ENCODE measurements around the gene SRSF12. TPM values are rescaled to one million over a fixed set of nuclear protein-coding genes. Genes with fewer than 3 reads are reported as not detected.

Gene SRSF12
- total RNA-seq: under 0.01 and 0.09 TPM in 2 replicates

DNA sequence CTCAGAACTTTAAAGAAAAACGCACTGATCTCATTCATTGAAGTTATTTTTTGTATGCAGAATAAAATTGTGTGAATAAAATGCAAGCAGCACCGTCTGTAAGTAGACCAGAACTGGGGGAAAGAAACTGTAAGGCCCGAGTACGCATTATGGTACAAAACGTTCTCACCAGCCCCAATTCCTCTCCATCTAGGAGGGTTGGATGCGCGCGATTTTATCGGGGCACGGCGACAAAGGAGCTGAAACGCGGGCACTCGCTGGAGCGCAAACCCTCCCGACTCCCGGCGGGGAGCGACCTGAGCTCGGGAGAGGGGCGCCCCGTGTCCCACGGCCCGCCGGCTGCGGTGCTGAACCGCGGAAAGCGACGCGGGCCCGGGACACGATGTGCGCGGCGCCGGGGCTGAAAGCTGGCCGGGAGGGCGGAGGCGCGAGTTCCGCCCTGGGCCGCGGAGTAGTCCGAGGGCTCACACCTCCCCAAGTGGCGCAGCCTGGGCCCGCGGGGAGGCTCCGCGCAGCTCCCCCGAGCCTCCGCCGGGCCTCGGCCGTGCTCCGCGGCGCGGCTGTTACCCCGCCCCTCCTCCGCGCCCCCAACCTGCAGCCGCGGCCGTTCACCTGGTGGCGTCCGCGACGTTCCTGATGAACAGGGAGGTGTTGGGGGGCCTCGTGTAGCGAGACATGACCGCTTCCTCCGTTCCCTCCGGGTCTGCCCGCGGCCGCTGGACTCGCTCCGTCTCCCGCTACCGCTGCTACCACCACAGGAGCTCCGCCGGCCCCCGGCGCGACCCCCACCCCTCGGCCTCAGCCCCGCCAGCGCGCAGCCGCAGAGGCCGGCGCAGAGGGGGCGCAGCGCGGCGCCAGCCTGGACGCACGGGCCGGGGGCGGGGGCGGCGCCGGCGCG is at the start of gene SRSF12:
SRSF12 (minus strand) TSS at position 861 of the 898 bp plus-strand sequence; CDS start at position 677, 184 bp downstream.
- peak; percentile 39 for DNase-seq

DNA sequence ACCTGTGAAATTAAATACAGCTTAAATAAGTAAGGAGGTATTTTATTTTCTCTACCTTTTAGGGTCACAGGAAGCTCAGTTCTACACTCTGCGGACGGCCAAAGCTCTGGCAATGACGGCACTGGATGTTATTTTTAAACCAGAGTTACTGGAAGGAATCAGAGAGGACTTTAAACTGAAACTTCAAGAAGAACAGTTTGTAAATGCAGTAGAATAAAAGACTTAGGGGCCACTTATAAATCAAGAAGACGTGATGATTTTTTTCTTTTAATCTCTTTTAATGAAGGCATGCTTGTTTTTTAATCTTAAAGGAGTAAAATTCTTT is 44.1 kb upstream of the SRSF12 start:
- DNase-seq: no peak

- no peak for DNase-seq
Observed at GRCh38 chr6:89161326-89162046, 43.6 kb upstream of the SRSF12 start.

DNA sequence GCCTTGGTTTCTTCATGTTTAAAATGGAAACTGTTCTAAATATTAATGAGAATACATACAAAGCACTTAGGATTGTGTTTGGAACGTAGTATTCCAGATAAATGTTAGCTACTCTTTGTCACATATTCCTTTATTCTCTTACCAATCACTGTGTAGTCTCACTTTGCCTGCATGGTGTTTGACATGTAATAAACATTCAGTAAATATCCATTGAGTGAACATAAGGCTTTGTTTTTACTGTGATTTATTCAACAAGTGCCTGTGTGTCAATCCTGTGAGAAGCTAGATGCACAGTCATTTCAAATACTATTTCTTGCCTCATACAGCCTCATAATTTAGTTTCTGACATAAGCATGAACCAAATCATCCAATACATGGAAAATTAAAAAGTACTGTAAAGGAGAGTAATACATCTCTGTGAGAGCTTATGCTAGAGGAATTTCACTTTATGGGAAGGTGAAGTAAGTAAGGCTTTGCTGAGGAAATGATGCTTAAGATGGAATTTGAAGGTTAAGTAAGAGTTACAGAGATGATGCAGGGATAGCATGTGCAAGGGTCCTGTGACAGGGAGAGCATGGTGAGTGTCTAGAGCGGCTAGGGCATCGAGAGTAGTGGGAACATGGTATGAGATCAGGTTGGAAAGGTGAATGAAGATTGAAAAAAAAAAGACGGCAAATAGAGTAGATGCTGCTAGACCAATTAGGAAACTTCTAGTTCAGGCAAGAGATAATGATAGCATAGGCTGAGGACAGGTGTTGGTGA is 42.6 kb upstream of the SRSF12 start:
- no peak for DNase-seq

- peak; percentile 24 for DNase-seq
Observed at GRCh38 chr6:89154131-89154530, 36.3 kb upstream of the SRSF12 start.

- no peak for DNase-seq
Observed at GRCh38 chr6:89148016-89148750, 30.3 kb upstream of the SRSF12 start.

GRCh38 chr6:89146718-89147700 is 29.1 kb upstream of the SRSF12 start:
- DNase-seq: peak; percentile 46

- peak; percentile 61 for DNase-seq
Observed at GRCh38 chr6:89145956-89146717, 28.3 kb upstream of the SRSF12 start, which contains the start of gene PM20D2. Gene PM20D2 (plus strand): TSS chr6:89146055. CDS start chr6:89146145, 90 bp downstream.

DNA sequence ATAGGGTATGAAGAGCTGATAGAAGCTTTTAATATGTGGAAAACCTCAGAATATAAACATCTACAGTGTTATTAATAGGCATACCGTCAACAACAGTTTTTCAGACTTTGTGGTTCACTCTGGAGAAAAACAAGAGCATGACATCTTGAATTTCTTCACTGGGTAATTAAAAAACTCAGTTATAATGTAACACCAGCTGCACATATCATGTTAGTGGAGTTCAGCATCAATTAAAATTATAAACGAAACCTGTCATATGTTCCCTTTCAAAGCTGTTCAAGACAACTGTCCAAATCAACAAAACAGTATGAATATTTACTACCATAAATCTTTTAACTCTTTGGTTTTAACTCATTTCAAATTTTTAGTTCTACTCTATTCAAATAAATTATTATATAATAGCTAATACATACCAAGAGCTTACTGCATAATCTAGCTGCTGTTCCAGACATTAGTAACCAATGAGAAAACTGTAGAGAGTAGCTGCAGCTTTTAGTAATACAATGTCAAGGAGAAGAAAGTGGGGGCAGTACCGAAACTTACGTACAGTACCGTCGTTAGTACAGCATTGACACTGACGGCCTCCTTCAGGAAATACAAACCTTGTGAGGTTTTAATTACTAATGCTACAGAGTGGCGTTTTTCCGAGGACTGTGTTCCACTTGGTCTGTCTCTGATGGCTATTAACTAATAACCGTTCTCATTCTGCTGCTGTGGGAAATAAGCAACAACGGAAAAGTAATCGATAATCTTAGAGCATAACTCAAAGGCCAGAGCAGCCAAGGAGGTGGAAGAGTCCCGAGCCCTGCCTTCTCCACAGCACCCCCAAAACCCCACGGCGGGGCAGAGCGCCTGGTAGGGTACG is 27.5 kb upstream of the SRSF12 start:
- peak; percentile 35 for DNase-seq

GRCh38 chr6:89144354-89144906 is 26.6 kb upstream of the SRSF12 start:
- DNase-seq: no peak

DNA sequence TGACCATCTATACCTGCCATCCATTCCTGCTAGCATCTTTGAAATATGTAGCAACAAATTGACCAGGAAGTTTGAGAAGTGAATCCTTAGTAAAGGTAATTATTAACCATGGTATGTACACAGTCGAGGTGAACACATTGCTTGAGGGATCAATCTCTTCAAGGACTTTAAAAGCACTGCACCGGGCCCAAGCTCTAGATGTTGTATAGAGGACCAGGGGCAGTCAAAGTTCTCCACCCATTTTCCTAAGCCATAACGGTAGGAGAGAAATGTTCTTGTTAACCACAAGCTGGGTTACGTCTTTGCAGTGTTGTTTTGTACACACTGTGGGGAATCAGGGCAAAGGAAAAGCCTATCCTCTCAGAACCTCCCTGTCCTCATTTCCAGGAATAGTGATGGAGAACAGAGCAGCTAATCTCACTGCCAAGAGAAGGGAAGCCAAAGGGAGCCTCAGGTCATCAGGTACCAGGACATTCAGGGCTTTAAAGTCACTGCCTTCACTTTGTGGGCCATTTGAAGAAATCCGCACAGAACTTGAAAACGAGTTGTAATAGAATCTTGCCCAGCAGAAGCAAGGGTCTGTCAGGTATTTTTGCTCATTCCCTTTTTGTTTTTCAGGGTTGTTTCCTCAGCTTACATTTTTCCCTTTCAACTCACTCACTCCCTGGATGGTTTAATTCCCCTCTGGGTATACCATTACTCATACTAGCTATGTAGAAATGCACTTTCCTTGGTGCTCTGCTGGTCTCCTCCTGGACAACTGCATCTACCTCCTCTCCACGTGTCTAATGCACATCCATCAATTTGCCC is 22.7 kb upstream of the SRSF12 start:
- DNase-seq: no peak

GRCh38 chr6:89139509-89140346 is 21.9 kb upstream of the SRSF12 start:
- no peak for DNase-seq

- DNase-seq: peak; percentile 24
Observed at GRCh38 chr6:89138173-89138572, 20.3 kb upstream of the SRSF12 start.

- no peak for DNase-seq
Observed at GRCh38 chr6:89134723-89135122, 16.9 kb upstream of the SRSF12 start.

DNA sequence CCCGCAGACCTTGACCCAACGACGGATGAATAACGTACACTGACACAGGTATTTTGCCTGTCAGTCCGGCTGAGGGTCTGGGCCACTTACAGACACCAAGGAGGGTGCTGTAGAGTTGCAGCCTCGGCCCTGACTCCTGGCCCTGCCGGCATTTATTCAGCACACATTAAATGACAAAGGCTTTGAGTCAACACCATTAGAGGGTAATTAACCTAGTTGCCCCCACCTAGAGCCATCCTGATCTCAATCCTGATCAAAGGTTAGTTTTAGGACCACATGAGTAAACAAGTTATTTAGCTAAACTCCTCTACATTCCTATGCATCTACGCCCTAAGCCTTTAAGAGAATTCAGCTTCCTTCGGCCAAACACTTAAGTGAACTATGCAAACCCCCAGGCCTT is 16.1 kb upstream of the SRSF12 start:
- DNase-seq: no peak

- no peak for DNase-seq
Observed at GRCh38 chr6:89132057-89132456, 14.2 kb upstream of the SRSF12 start.

DNA sequence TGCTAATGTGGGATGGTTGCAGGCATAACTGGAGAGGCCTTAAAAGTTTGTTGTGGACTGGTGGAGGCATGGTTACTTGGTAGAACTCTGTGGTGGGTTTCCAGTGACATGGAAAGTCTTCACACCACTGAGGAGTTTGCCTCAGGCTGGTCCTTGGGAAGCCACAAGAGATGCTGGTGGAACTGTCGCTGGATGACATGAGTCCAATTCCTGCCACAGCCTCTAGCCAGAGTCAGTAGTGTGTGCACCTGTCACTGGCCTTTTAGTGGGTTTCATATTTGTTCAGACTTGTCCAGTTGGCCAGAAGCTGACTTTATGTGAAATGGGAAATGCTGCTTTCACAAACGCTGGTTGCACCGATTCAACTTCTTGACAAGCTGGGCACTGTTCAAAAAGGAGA is 13.7 kb upstream of the SRSF12 start:
- no peak for DNase-seq
